Hepatocyte (in vitro differentiated cells): ENCODE measurements around the gene ZNF8.

Experiments
- EZH2 ChIP-seq: fragments of 200-600 bp; sonication (generic); IDR thresholded peaks from 2 replicates; pipeline ENCODE4 v1.6.1; 2016; ENCODE audit warnings: antibody characterized with exemption, mild to moderate bottlenecking, borderline replicate concordance
- TF ChIP-seq, protein P1 (sequence below): fragments of 200-600 bp; sonication (generic); IDR thresholded peaks from 2 replicates; pipeline ENCODE4 v1.5.1; 2016; ENCODE audit warnings: antibody characterized with exemption, mild to moderate bottlenecking; ENCODE audit not compliant: poor library complexity

DNA sequence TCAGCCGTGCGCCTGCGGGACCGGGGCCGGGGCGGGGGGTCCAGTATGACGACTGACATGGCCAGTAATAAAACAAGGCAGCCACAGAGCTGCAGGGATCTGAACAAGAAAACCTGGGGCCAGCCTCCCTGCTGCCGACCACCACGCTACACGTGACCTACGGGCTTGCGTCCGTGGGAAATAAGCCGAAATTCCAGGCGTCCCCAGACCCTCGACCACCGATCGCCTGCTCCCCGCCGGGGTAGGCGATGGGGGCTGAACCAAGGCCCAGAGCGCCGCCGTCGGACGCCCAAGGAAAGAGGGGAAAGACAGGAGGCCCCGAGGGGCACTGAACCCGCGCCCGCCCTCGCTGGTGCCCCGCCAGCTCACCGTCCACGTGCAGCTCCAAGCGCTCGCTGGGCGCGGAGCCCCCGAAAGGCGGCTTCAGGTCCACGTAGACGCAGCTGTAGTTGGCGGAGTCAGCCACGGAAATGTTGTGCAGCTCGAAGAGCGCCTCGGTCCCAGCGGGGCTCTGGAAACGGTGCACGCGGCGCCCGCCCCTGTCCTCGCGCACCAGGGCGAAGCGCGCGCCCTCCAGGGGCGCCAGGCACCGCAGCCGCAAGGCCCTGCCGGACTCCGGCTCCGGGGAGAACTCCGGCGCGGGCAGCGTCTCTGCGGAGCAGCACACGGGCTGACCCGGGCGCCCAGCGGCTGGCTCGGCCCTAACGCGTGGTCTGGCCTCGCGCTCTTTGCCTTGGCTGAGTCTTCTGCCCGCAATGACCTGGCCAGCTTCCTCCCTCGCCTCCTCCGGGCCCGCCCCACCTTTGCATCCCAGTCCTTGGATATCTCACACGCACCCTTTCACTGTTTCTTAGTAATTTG lies 71.5 kb downstream of the ZNF8 start:
- TF ChIP-seq, protein P1, sequence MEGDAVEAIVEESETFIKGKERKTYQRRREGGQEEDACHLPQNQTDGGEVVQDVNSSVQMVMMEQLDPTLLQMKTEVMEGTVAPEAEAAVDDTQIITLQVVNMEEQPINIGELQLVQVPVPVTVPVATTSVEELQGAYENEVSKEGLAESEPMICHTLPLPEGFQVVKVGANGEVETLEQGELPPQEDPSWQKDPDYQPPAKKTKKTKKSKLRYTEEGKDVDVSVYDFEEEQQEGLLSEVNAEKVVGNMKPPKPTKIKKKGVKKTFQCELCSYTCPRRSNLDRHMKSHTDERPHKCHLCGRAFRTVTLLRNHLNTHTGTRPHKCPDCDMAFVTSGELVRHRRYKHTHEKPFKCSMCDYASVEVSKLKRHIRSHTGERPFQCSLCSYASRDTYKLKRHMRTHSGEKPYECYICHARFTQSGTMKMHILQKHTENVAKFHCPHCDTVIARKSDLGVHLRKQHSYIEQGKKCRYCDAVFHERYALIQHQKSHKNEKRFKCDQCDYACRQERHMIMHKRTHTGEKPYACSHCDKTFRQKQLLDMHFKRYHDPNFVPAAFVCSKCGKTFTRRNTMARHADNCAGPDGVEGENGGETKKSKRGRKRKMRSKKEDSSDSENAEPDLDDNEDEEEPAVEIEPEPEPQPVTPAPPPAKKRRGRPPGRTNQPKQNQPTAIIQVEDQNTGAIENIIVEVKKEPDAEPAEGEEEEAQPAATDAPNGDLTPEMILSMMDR: no peak
- TF ChIP-seq EZH2: no peak
